Germinal center (tissue), 1 donor: Measurements from ENCODE around the gene UTP15.
A peak's percentile ranks its signal among the peaks of the same experiment; 100 is the strongest.

ENCODE experiments used
- DNase-seq: peaks from one replicate; pipeline ENCODE4 v3.0.0; 2012; ENCODE audit warnings: mixed read lengths, low spot score

Gene UTP15

GRCh38 chr5:73564675-73565074, 868 bp upstream of the UTP15 start:
- DNase-seq: no peak

DNA sequence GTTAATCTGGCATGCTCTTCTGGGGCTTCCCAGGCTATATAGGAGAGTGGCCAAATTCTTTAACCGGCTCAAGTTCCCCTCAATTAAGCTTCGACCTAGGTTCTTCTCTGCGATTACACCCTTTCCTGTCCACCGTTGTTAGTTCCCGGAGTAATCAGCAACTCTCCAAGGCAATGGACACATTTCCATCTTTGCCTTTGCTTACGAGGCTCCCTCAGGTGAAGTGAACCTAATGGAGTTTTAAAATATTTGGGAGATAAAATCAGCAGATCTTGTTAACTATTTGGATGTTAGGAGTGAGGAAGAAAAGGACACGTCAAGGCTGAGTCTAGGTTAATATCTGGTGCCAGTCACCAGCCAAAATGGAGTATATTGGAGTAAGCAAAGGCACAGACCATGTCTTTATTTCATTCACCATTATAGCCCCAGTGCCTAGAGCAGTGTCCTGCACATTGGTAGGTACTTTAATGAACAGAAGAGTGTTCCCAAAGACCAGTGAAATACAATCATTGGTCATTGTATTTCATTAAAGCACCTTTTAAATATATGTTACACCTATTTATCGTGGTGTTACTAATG, 515 bp downstream of the UTP15 start:
- no peak for DNase-seq

- DNase-seq: no peak
Measured at GRCh38 chr5:73582285-73583145, 17.0 kb downstream of the UTP15 start.

DNA sequence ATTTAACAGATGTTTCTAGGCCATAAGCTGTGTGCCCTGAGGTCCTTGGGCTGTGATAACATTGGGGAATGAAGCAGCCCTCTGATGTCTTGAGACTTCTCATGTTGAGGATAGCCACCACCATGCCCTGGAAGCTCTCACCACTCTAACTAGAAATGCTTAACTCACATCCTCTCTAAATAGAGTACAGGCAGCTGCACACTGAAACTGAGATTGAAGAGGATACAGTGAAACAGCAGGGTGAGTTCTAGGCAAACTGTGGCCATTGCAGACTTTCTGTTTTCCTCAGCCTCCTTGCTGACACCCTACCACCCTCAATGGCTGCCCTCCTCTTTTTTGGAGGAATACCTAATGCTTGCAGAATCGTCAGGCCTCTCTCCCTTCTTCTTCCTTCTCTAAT, 22.4 kb downstream of the UTP15 start:
- DNase-seq: no peak

DNA sequence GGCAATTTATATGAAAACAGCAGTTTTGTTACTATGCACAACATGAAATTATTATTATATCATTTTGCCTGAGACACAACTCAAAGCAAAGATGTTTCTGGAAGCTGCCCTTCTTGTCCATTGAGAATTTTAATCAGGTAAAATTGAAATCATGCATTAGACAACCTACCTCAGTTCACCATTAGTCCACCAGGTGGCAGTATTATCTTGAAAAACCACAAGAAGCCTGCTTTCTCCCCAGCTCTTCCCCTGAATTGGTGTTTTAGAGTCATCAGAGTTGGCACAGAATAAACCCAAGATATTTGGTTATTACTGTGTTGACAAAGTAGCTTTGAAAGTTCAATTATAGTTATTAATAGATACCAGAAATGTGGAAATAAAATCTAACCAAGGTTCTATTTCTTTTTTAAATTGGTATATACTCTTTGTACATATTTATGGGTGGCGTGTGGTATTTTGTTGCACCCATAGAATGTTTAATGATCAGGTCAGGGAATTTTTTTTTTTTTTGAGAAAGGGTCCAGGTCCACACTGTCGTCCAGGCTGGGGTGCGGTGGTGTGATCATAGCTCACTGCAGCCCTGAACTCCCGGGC, 25.7 kb downstream of the UTP15 start:
- peak; percentile 47 for DNase-seq

GRCh38 chr5:73591698-73592501, 26.4 kb downstream of the UTP15 start:
- DNase-seq: no peak

DNA sequence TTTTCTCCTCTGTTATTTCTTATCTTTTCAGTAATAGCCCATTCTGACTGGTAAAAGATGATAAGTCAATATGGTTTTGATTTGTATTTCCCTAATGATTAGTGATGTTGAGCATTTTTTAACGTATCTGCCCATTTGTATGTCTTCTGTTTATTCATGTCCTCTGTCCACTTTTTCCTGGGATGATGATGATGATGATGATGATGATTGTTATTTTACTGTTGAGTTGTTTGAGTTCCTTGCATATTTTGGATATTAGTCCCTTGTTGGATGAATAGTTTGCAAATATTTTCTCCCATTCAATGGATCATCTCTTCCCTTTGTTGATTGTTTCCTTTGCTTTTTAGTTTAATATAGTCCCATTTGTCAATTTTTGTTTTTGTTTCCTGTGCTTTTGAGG, 27.0 kb downstream of the UTP15 start:
- no peak for DNase-seq

DNA sequence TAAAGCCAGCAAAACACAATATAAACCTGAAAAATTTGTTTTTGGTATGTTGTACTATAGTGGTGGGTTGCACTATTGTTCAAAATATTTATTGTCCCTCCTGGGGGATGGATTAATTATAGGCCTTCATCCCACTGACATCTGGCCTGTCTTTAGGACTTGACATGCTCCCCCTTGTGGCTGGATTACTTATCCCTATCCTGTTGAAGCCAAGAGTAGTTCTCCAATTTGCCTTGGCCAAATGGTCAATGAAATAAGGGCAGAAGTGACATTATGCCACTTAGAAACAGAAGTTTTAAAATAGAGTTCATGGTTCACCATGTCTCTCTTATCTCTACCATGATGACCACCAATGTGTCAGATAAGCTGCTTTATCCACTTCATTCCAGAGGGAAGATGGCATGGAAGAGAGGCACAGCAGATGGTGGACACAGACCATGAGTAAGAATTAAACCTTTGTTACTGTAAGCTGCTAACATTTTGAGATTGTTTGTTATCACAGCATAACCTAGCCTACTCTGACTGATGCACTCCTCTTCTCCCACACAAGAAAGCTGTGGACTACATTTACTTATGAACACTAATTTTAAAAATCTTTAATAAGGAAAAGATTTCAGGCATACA, 31.3 kb downstream of the UTP15 start:
- DNase-seq: no peak

- no peak for DNase-seq
Measured at GRCh38 chr5:73599380-73599779, 33.8 kb downstream of the UTP15 start.

DNA sequence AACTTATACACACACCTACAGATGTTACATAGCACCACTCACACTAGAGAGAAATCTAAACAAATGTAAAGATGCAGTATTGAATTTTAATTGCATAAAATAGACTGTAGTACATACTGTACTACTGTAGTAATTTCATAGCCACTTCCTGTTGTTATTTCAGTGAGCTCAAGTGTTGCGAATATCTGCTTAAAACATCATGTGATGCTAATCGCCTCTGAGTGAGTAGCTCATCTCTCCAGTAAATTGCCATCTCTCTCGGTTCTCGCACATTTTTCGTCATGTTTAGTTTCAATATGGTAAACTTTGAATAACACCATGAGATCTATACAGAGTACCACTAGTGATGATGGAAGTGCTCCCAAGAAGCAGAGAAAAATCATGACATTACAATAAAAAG, 38.5 kb downstream of the UTP15 start:
- no peak for DNase-seq

- no peak for DNase-seq
Measured at GRCh38 chr5:73605223-73606087, 39.9 kb downstream of the UTP15 start.

- DNase-seq: no peak
Measured at GRCh38 chr5:73606206-73606753, 40.7 kb downstream of the UTP15 start.

DNA sequence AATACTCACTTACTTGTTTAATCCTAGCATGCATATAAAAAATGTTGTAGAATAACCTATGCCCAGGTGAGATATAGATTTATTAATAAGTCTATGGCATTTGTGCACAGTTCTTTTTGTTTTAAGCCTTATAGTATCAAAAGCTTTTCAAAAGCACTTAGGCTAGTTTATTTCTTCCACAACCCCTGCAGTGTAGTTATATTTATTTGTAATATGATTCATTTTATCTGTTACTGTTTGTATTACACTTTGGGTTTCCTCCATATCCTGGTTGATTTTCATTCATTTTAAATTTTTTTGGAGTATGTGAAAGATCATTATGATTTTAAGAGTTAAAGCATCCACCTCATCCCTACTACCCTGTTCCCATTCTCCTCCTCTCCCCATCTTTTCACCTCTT, 41.7 kb downstream of the UTP15 start:
- no peak for DNase-seq

GRCh38 chr5:73612799-73613198, 47.3 kb downstream of the UTP15 start:
- no peak for DNase-seq

DNA sequence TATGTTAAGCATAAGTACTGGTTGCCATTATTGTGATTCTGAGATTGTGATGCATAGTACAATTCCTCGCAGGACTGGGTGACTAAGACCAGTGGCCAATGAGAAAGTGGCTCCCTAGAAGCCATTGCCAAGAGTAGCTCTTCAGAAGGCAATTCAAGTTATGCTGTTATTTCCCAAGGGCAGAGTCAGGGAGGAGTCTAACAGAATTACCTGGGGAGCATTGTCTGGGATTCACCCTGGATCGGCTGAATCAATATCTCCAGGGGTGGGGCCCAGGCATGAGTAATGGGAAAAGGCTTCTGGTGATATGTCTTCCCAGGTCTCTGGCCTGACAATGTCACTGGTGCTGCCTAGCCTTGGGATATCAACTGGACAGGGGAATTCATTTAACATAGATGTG, 49.5 kb downstream of the UTP15 start:
- no peak for DNase-seq

DNA sequence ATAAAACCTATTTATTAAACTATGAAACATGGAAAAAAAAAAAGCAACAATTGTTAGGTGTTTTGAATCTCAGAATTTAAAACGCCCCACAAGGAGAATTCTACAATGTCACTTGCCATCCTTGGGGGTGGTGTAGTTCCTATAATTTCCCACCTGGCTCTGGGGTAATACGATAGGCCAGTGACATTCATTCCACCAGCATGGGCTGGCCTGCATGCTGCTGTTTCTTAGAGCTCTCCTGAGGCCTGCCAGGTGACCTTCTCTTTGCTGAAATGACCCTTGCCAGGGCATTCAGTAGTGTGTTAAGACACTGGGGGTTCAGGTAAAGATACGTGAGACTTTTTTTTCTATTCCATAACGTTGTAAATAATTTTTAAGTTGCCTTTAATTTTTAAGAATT, 50.4 kb downstream of the UTP15 start:
- DNase-seq: no peak

- DNase-seq: no peak
Measured at GRCh38 chr5:73617510-73618279, 52.2 kb downstream of the UTP15 start.

- no peak for DNase-seq
Measured at GRCh38 chr5:73619606-73620333, 54.2 kb downstream of the UTP15 start.

- DNase-seq: no peak
Measured at GRCh38 chr5:73620334-73620687, 54.8 kb downstream of the UTP15 start.
